Osteocyte (in vitro differentiated cells): ENCODE results near the gene DNAJC7. TPM values are rescaled to one million over a fixed set of nuclear protein-coding genes. Genes with fewer than 3 reads are reported as not detected.

ENCODE experiments used
- DNase-seq: peaks from one replicate; pipeline ENCODE4 v3.0.0; 2021; ENCODE audit warnings: mixed read lengths; ENCODE audit not compliant: unreplicated experiment; ENCODE audit errors: extremely low spot score
- H3K27ac Mint-ChIP-seq: one replicate; pipeline ENCODE4 v1.8.0; 2021; ENCODE audit warnings: mild to moderate bottlenecking, mixed read lengths; ENCODE audit not compliant: unreplicated experiment
- H3K27me3 Mint-ChIP-seq: one replicate; pipeline ENCODE4 v1.8.0; 2021; ENCODE audit warnings: mixed read lengths; ENCODE audit not compliant: unreplicated experiment
- H3K36me3 Mint-ChIP-seq: one replicate; pipeline ENCODE4 v1.8.0; 2021; ENCODE audit warnings: mixed read lengths; ENCODE audit not compliant: unreplicated experiment
- H3K4me1 Mint-ChIP-seq: one replicate; pipeline ENCODE4 v1.8.0; 2021; ENCODE audit warnings: mixed read lengths; ENCODE audit not compliant: unreplicated experiment
- H3K4me3 Mint-ChIP-seq: one replicate; pipeline ENCODE4 v1.8.0; 2021; ENCODE audit warnings: mild to moderate bottlenecking, moderate library complexity, mixed read lengths; ENCODE audit not compliant: unreplicated experiment
- H3K9me3 Mint-ChIP-seq: one replicate; pipeline ENCODE4 v1.8.0; 2021; ENCODE audit warnings: mixed read lengths; ENCODE audit not compliant: unreplicated experiment
- CTCF ChIP-seq: fragments of 200-600 bp; sonication (generic); IDR thresholded peaks from 2 replicates; pipeline ENCODE4 v1.5.0; 2021; ENCODE audit warnings: antibody characterized with exemption, mild to moderate bottlenecking, moderate library complexity
- total RNA-seq: library from RNA; stranded (reverse); gene quantifications from 2 replicates; pipeline ENCODE4 v1.2.1, GENCODE V29; 2021

The DNAJC7 gene
- total RNA-seq, 1 donor from 2014 or later, result 73.9 TPM

- H3K27ac Mint-ChIP-seq, result no peak overlapping the region
- no peak for TF ChIP-seq CTCF
Measured at GRCh38 chr17:41985919-41986318, 31.3 kb downstream of the DNAJC7 start.

GRCh38 chr17:41984454-41984853, 32.8 kb downstream of the DNAJC7 start:
- H3K36me3 Mint-ChIP-seq, result peaks cover 60% of the 10 kb centered on the region
- DNase-seq, result no peak

More at GRCh38 chr17:41985919-41986318, 31.3 kb downstream of the DNAJC7 start:
- no peaks in the 10 kb centered on the region for H3K27me3 Mint-ChIP-seq
- peaks cover 59% of the 10 kb centered on the region for H3K36me3 Mint-ChIP-seq
- no peak for DNase-seq
- H3K9me3 Mint-ChIP-seq, result no peaks in the 10 kb centered on the region
- H3K4me1 Mint-ChIP-seq, result no peaks in the 10 kb centered on the region
- H3K4me3 Mint-ChIP-seq, result no peak overlapping the region

GRCh38 chr17:41982026-41982760, 35.0 kb downstream of the DNAJC7 start:
- no peak for TF ChIP-seq CTCF
- Mint-ChIP-seq H3K36me3 (peaks cover 55% of the 10 kb centered on the region), H3K4me1 (no peaks in the 10 kb centered on the region), H3K27ac (no peak overlapping the region), H3K27me3 (no peaks in the 10 kb centered on the region), H3K9me3 (no peaks in the 10 kb centered on the region), H3K4me3 (no peak overlapping the region)
- DNase-seq, result no peak

More at GRCh38 chr17:41984454-41984853, 32.8 kb downstream of the DNAJC7 start:
- Mint-ChIP-seq H3K9me3 (no peaks in the 10 kb centered on the region), H3K27me3 (no peaks in the 10 kb centered on the region), H3K4me1 (no peaks in the 10 kb centered on the region), H3K27ac (no peak overlapping the region), H3K4me3 (no peak overlapping the region)
- TF ChIP-seq CTCF, result no peak

- H3K4me1 Mint-ChIP-seq, result no peaks in the 10 kb centered on the region
- no peak for DNase-seq
- no peaks in the 10 kb centered on the region for H3K27me3 Mint-ChIP-seq
- peaks cover 58% of the 10 kb centered on the region for H3K36me3 Mint-ChIP-seq
- TF ChIP-seq CTCF, result no peak
- no peak overlapping the region for H3K4me3 Mint-ChIP-seq
- no peak overlapping the region for H3K27ac Mint-ChIP-seq
- H3K9me3 Mint-ChIP-seq, result no peaks in the 10 kb centered on the region
Measured at GRCh38 chr17:41977991-41978390, 39.2 kb downstream of the DNAJC7 start.

- no peaks in the 10 kb centered on the region for H3K9me3 Mint-ChIP-seq
- H3K4me1 Mint-ChIP-seq, result peaks cover 4% of the 10 kb centered on the region
- no peak overlapping the region for H3K27ac Mint-ChIP-seq
- H3K36me3 Mint-ChIP-seq, result peaks cover 49% of the 10 kb centered on the region
- no peak for DNase-seq
- TF ChIP-seq CTCF, result no peak
- H3K4me3 Mint-ChIP-seq, result no peak overlapping the region
- H3K27me3 Mint-ChIP-seq, result no peaks in the 10 kb centered on the region
Measured at GRCh38 chr17:41976142-41976768, 41.0 kb downstream of the DNAJC7 start.
